ENCODE measurements around the gene TMEM214.

DNA sequence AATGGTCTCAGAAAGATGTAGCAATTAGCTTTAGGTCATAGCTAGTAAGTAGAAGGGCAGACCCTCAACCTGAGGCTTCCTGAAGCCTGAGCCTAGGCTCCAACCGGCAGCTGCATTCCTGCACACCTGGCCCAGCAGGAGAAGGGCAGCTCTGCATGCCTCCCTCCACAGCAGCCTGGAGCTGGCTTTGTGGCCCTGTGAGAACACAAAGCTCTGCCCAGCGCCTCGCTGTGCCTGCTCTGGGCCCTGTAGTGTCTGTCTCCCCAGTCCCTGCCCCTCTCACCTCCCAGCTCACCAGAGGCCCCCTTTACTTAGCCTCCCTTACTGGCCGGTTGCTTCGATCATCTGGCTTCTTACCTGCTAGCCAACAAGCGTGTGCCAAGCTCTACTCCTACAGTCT lies 6.7 kb downstream of the TMEM214 start:
- TF ChIP-seq, protein P1, sequence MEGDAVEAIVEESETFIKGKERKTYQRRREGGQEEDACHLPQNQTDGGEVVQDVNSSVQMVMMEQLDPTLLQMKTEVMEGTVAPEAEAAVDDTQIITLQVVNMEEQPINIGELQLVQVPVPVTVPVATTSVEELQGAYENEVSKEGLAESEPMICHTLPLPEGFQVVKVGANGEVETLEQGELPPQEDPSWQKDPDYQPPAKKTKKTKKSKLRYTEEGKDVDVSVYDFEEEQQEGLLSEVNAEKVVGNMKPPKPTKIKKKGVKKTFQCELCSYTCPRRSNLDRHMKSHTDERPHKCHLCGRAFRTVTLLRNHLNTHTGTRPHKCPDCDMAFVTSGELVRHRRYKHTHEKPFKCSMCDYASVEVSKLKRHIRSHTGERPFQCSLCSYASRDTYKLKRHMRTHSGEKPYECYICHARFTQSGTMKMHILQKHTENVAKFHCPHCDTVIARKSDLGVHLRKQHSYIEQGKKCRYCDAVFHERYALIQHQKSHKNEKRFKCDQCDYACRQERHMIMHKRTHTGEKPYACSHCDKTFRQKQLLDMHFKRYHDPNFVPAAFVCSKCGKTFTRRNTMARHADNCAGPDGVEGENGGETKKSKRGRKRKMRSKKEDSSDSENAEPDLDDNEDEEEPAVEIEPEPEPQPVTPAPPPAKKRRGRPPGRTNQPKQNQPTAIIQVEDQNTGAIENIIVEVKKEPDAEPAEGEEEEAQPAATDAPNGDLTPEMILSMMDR (conservative IDR thresholded peaks at IDR 0.05 in 1 of 2, IDR thresholded peaks at IDR 0.05 in 1 of 2; ENCODE audit: extremely low read depth in 1 of 2, insufficient read depth in 1 of 2, low read depth in 1 of 2, low read length in 2 of 2), result no peak
- no peak for TF ChIP-seq EZH2 (IDR thresholded peaks at IDR 0.05; ENCODE audit: borderline replicate concordance, low read length)
